ENCODE data around the gene COL13A1. TPM values are rescaled to one million over a fixed set of nuclear protein-coding genes. Genes with fewer than 3 reads are reported as not detected.

COL13A1 gene
- total and polyA plus RNA-seq, 2 of the 8 experiments (the other 6 are each of a cell fraction or from before 2014, with no cell fraction given), result 2.6 to 5.2 TPM

GRCh38 chr10:69863580-69863979 is 61.9 kb downstream of the COL13A1 start:
- no peak overlapping the region for H2BK15ac ChIP-seq (ENCODE audit: low read length)
- no peaks in the 10 kb centered on the region for H4K20me1 ChIP-seq (replicated peaks in 1 of 2; ENCODE audit: control insufficient read depth in 1 of 2, insufficient read depth in 2 of 2, low read length in 2 of 2)
- no peak overlapping the region for H4K5ac ChIP-seq (ENCODE audit: insufficient read length, low read depth, low read length)
- H3K79me2 ChIP-seq (ENCODE audit: control insufficient read depth in 1 of 2, insufficient read depth in 2 of 2, low read length in 2 of 2), result no peaks in the 10 kb centered on the region
- H3K4me2 ChIP-seq (ENCODE audit: insufficient read depth in 1 of 2, low read depth in 2 of 2, low read length in 2 of 2), result no peak overlapping the region
- H2AFZ ChIP-seq (ENCODE audit: low read length), result no peak overlapping the region
- H3K9ac ChIP-seq (replicated peaks in 1 of 4; ENCODE audit: extremely low read depth in 1 of 4, low read depth in 3 of 4, low read length in 3 of 4), result no peak overlapping the region
- H2BK5ac ChIP-seq (ENCODE audit: low read depth, low read length), result 0 out of 2 replicates have a peak overlapping the region, but pooled peaks have one; percentile 19
- no peak overlapping the region for H3K56ac ChIP-seq (replicated peaks; ENCODE audit: insufficient read length, low read depth, low read length)
- no peaks in the 10 kb centered on the region for H3K36me3 ChIP-seq (ENCODE audit: control insufficient read depth in 2 of 4, insufficient read depth in 4 of 4, low read length in 3 of 4)
- FAIRE-seq (no peak), DNase-seq (ENCODE audit: low read depth in 1 of 2, low spot score in 2 of 2) (no peak)
- H2BK12ac ChIP-seq (ENCODE audit: low read depth, low read length), result peak overlapping the region; percentile 90; the same call in 1 of the 2 replicates
- H3K4ac ChIP-seq (replicated peaks; ENCODE audit: insufficient read length, low read depth, low read length), result peak overlapping the region; percentile 61
- H3K23ac ChIP-seq (ENCODE audit: insufficient read length), result no peak overlapping the region
- no peaks in the 10 kb centered on the region for H3K79me1 ChIP-seq (ENCODE audit: low read depth, low read length)
- H4K8ac ChIP-seq (ENCODE audit: extremely low read depth, insufficient read depth, low read length), result peak overlapping the region; percentile 54
- no peak overlapping the region for H3K14ac ChIP-seq (ENCODE audit: insufficient read length)
- no peaks in the 10 kb centered on the region; a peak in 1 of 7 replicates for H3K27me3 ChIP-seq (replicated peaks in 1 of 4; ENCODE audit: control insufficient read depth in 3 of 4, extremely low read depth in 1 of 4, insufficient read depth in 3 of 4, low read length in 3 of 4)
- peaks cover 4 to 52% (median 33%) of the 10 kb centered on the region in 4 experiments for H3K4me1 ChIP-seq (replicated peaks in 1 of 4; ENCODE audit: control insufficient read depth in 3 of 4, insufficient read depth in 4 of 4, low read length in 3 of 4)
- ChIA-PET CTCF (ENCODE audit: partially characterized antibody) (interaction anchor here (1.0 to 15.3 kb wide), 8 partner anchors 7 to 194 kb away, joined by 3 to 170 read pairs (median 4); no protein-coding TSS in a partner anchor), POLR2A (ENCODE audit: partially characterized antibody) (no interaction called here)
- H2BK20ac ChIP-seq (ENCODE audit: low read length), result 0 out of 2 replicates have a peak overlapping the region, but pooled peaks have one; percentile 80
- peak overlapping the region; percentile 4; the same call in 1 of the 2 replicates for H3K18ac ChIP-seq (ENCODE audit: extremely low read depth, low read length)
- H3K9me3 ChIP-seq (ENCODE audit: insufficient read depth in 2 of 2, low read depth in 1 of 2, low read length in 1 of 2), result no peaks in the 10 kb centered on the region
- no peak overlapping the region for H4K91ac ChIP-seq (replicated peaks; ENCODE audit: insufficient read length, low read length)
- H3K23me2 ChIP-seq (ENCODE audit: low read depth, low read length), result no peaks in the 10 kb centered on the region
- no peak overlapping the region for H2BK120ac ChIP-seq (replicated peaks; ENCODE audit: low read depth, low read length)
- no peak overlapping the region for H3K4me3 ChIP-seq (ENCODE audit: extremely low read depth in 1 of 4, insufficient read depth in 2 of 4, low read depth in 3 of 4, low read length in 4 of 4)
- no peak overlapping the region; the same call in 1 of the 2 replicates for H2AK5ac ChIP-seq (ENCODE audit: low read depth, low read length)
- WGBS, 2 experiments (ENCODE audit: extremely low coverage in 1 of 2, insufficient coverage in 1 of 2, insufficient read length in 1 of 2, insufficient replicate concordance in 2 of 2, low coverage in 1 of 2, low lambda C conversion rate in 2 of 2, missing lambda C conversion rate in 1 of 2), result 88% methylated on average over 5 of the region's 5 CpGs; no CpG with 5 or more reads in 1 of the 2 experiments
- no peak overlapping the region for H3K27ac ChIP-seq (ENCODE audit: low read depth, low read length)
- TF ChIP-seq CHD2 (IDR thresholded peaks at IDR 0.05; ENCODE audit: low read length), result no peak
- no peak for TF ChIP-seq PHF8 (conservative IDR thresholded peaks at IDR 0.05; ENCODE audit: low read depth, low read length)
- TF ChIP-seq SP1 (IDR thresholded peaks at IDR 0.05; ENCODE audit: low read depth, low read length), result no peak
- TF ChIP-seq NRF1 (IDR thresholded peaks at IDR 0.05; ENCODE audit: low read depth, low read length), result no peak
- no peak for TF ChIP-seq TBP (IDR thresholded peaks at IDR 0.05; ENCODE audit: low read depth, low read length)
- TF ChIP-seq EP300 (IDR thresholded peaks at IDR 0.05; ENCODE audit: borderline replicate concordance in 1 of 2, low read depth in 2 of 2, low read length in 2 of 2), result no peak
- no peak for TF ChIP-seq GABPA (IDR thresholded peaks at IDR 0.05; ENCODE audit: borderline replicate concordance, insufficient read depth, low read length)
- no peak for TF ChIP-seq SP4 (IDR thresholded peaks at IDR 0.05; ENCODE audit: low read length)

All from H1 (cell line).